ENCODE measurements around the gene PTPRG.
"Not testable (repeated sequence)": the region's sequence is repeated elsewhere in the genome, so short reads cannot be mapped to it uniquely, and the experiment has no call there.

Gene PTPRG

GRCh38 chr3:61686228-61686648 lies 124.9 kb downstream of the PTPRG start:
- DNase-seq (ENCODE audit: low spot score): no peak

GRCh38 chr3:61687206-61687605 lies 125.8 kb downstream of the PTPRG start:
- DNase-seq (ENCODE audit: low spot score): peak; percentile 10

GRCh38 chr3:61687663-61688306 lies 126.4 kb downstream of the PTPRG start:
- no peak for DNase-seq (ENCODE audit: low spot score)

- no peak for DNase-seq (ENCODE audit: low spot score)
These were observed 127.1 kb downstream of the PTPRG start for GRCh38 chr3:61688307-61688984.

- no peak for DNase-seq (ENCODE audit: low spot score)
These were observed 128.6 kb downstream of the PTPRG start for GRCh38 chr3:61690016-61690415.

GRCh38 chr3:61691466-61691865 lies 130.1 kb downstream of the PTPRG start:
- no peak for DNase-seq (ENCODE audit: low spot score)

- no peak for DNase-seq (ENCODE audit: low spot score)
These were observed 135.9 kb downstream of the PTPRG start for GRCh38 chr3:61697301-61697700.

GRCh38 chr3:61698278-61699072 lies 137.1 kb downstream of the PTPRG start:
- not testable (repeated sequence) for DNase-seq (ENCODE audit: low spot score)

- DNase-seq (ENCODE audit: low spot score): no peak
These were observed 138.3 kb downstream of the PTPRG start for GRCh38 chr3:61699622-61700021.

- no peak for DNase-seq (ENCODE audit: low spot score)
These were observed 139.6 kb downstream of the PTPRG start for GRCh38 chr3:61701011-61701410.

- DNase-seq (ENCODE audit: low spot score): no peak
These were observed 141.1 kb downstream of the PTPRG start for GRCh38 chr3:61702453-61702852.

- DNase-seq (ENCODE audit: low spot score): no peak
These were observed 143.4 kb downstream of the PTPRG start for GRCh38 chr3:61704807-61705206.

- DNase-seq (ENCODE audit: low spot score): no peak
These were observed 146.1 kb downstream of the PTPRG start for GRCh38 chr3:61707492-61707891.

- not testable (repeated sequence) for DNase-seq (ENCODE audit: low spot score)
These were observed 149.5 kb downstream of the PTPRG start for GRCh38 chr3:61710920-61711319.

GRCh38 chr3:61714225-61714624 lies 152.9 kb downstream of the PTPRG start:
- no peak for DNase-seq (ENCODE audit: low spot score)

GRCh38 chr3:61715886-61716527 lies 154.6 kb downstream of the PTPRG start:
- no peak for DNase-seq (ENCODE audit: low spot score)

GRCh38 chr3:61716693-61717092 lies 155.3 kb downstream of the PTPRG start:
- DNase-seq (ENCODE audit: low spot score): not testable (repeated sequence)

GRCh38 chr3:61718565-61718964 lies 157.2 kb downstream of the PTPRG start:
- no peak for DNase-seq (ENCODE audit: low spot score)

GRCh38 chr3:61719278-61719977 lies 158.1 kb downstream of the PTPRG start:
- no peak for DNase-seq (ENCODE audit: low spot score)

- DNase-seq (ENCODE audit: low spot score): no peak
These were observed 161.7 kb downstream of the PTPRG start for GRCh38 chr3:61723038-61723437.

- no peak for DNase-seq (ENCODE audit: low spot score)
These were observed 162.8 kb downstream of the PTPRG start for GRCh38 chr3:61724183-61724582.

GRCh38 chr3:61724801-61725200 lies 163.4 kb downstream of the PTPRG start:
- DNase-seq (ENCODE audit: low spot score): no peak
